Cardiac muscle cell (in vitro differentiated cells and primary cell): ENCODE data around the gene COL4A2. TPM values are rescaled to one million over a fixed set of nuclear protein-coding genes. Genes with fewer than 3 reads are reported as not detected.

ENCODE experiments used
- DNase-seq, 2 donors: peaks; one replicate each; pipeline versions ENCODE4 v3.0.0 to v3.0.0-alpha.2; 2010 to 2017; ENCODE audit warnings: low read depth in 1 of 2, low spot score in 1 of 2
- H3K27ac ChIP-seq: fragments of 200-600 bp; sonication (generic); 2 replicates; pipeline ENCODE4 v1.5.1; 2016
- H3K27me3 ChIP-seq: fragments of 200-600 bp; sonication (generic); 2 replicates; pipeline ENCODE4 v1.6.0; 2016; ENCODE audit warnings: control low read depth
- H3K36me3 ChIP-seq: fragments of 200-600 bp; sonication (generic); 2 replicates; pipeline ENCODE4 v1.5.1; 2016; ENCODE audit warnings: control low read depth
- H3K4me1 ChIP-seq: fragments of 200-600 bp; sonication (generic); 2 replicates; pipeline ENCODE4 v1.8.1; 2017; ENCODE audit warnings: low read depth, mild to moderate bottlenecking, mixed run types
- H3K4me3 ChIP-seq: fragments of 200-600 bp; sonication (generic); 2 replicates; pipeline ENCODE4 v1.5.1; 2016; ENCODE audit warnings: mild to moderate bottlenecking
- H3K9me3 ChIP-seq: fragments of 200-600 bp; sonication (generic); 2 replicates; pipeline ENCODE4 v1.5.1; 2017; ENCODE audit warnings: low read depth, mild to moderate bottlenecking, control low read depth
- CTCF ChIP-seq: IDR thresholded peaks from 2 replicates; pipeline ENCODE4 v1.5.1; 2012; ENCODE audit warnings: low read depth, mild to moderate bottlenecking, low read length
- polyA plus RNA-seq: library from polyadenylated mRNA; unstranded; fragments of >200 nt; fragmentation: Nextera tagmentation; extraction: Ambion mirVana; gene quantifications from 2 replicates; pipeline ENCODE4 v1.2.1, GENCODE V29; 2016
- total RNA-seq: library from RNA; depleted of rRNA; stranded (reverse); fragments of >200 nt; gene quantifications from 2 replicates; pipeline ENCODE4 v1.2.3, GENCODE V29; 2016

Gene COL4A2
- total RNA-seq (285 and 516 TPM in 2 replicates), polyA plus RNA-seq (184 and 277 TPM in 2 replicates)

GRCh38 chr13:110306960-110307766 lies at the start of gene COL4A2, which contains the start of gene COL4A1:
Gene COL4A2, plus strand, starts transcription at chr13:110307284. Its CDS starts 620 bp downstream, at chr13:110307904.
Gene COL4A1, minus strand, starts transcription at chr13:110307157. Its CDS starts 130 bp downstream, at chr13:110307027.
- no peaks in the 10 kb centered on the region for H3K9me3 ChIP-seq
- no peaks in the 10 kb centered on the region for H3K36me3 ChIP-seq
- peak; percentile 81 to 83 for DNase-seq
- H3K27me3 ChIP-seq = peaks cover 3% of the 10 kb centered on the region
- peak within 1 kb of the TSS; percentile 46 for H3K27ac ChIP-seq
- no peak for TF ChIP-seq CTCF
- peak within 1 kb of the TSS; percentile 71 for H3K4me3 ChIP-seq
- peaks cover 23% of the 10 kb centered on the region for H3K4me1 ChIP-seq

DNA sequence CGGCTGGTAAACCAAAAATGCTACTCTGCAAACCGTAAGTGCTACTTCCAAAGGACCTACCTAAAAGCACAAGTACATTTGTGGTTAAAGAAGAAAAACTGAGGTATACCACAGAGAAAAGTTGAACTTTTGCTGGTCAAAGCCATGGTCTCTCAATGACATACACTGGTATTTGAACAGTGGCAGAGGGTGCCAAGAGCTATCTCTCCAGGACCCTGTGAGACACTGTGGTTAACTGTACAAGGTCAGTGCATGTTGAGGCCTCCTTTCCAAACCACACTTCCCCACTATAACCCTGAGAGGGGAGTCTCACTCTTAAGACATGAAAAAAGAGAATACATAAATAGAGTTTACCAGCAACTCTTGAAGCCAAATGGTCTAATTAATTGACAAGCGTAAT lies 49.7 kb upstream of the COL4A2 start:
- no peaks in the 10 kb centered on the region for H3K27me3 ChIP-seq
- H3K4me1 ChIP-seq = no peaks in the 10 kb centered on the region
- no peak for DNase-seq
- no peak for TF ChIP-seq CTCF
- no peak overlapping the region for H3K27ac ChIP-seq
- H3K4me3 ChIP-seq = no peak overlapping the region
- no peaks in the 10 kb centered on the region for H3K9me3 ChIP-seq
- no peaks in the 10 kb centered on the region for H3K36me3 ChIP-seq

DNA sequence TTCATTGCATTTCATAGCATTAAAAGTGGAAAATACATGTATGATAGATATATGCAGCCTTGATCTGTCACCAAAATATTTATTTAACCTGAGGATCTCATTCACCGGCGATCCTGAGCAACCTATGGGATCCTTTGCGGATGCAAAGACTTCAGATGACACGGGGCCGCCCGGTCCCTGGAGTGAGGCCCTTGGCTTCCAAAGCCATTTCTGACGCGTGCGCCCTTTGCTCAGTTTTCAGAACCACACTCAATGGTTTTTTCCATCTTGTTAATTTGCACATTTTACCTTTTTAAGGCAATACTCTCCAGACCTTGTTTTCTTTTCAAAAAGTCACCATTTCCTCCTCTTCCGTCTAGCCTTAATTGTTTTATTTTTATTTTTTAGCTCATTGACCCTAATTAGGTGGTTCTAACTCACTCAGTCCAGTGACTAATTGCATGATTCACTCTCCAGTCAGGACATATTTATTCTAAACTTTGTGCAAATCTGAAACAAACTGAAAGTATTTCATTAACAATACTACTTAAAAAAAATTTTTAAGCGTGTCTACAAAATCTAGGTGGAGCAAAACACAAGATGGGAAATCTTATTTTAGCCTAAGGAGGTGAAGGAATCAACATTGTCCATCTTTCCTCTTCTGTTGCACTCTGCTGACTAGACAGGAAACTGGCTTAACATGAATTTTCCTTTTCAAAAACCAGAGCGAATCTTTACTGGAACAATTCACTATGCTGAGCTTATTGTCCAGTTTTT lies 48.0 kb upstream of the COL4A2 start:
- TF ChIP-seq CTCF = no peak
- no peak overlapping the region for H3K27ac ChIP-seq
- no peaks in the 10 kb centered on the region for H3K27me3 ChIP-seq
- no peak overlapping the region for H3K4me3 ChIP-seq
- no peak for DNase-seq
- no peaks in the 10 kb centered on the region for H3K36me3 ChIP-seq
- no peaks in the 10 kb centered on the region for H3K4me1 ChIP-seq
- no peaks in the 10 kb centered on the region for H3K9me3 ChIP-seq

GRCh38 chr13:110259651-110260050 lies 47.4 kb upstream of the COL4A2 start:
- no peak overlapping the region for H3K4me3 ChIP-seq
- H3K27me3 ChIP-seq = no peaks in the 10 kb centered on the region
- no peak for TF ChIP-seq CTCF
- no peak overlapping the region for H3K27ac ChIP-seq
- DNase-seq = peak in 1 of 2 donors; percentile 56
- H3K9me3 ChIP-seq = no peaks in the 10 kb centered on the region
- no peaks in the 10 kb centered on the region for H3K36me3 ChIP-seq
- H3K4me1 ChIP-seq = no peaks in the 10 kb centered on the region

GRCh38 chr13:110261166-110262081 lies 45.7 kb upstream of the COL4A2 start:
- Histone ChIP-seq H3K27ac (no peak overlapping the region), H3K4me1 (no peaks in the 10 kb centered on the region), H3K27me3 (no peaks in the 10 kb centered on the region), H3K4me3 (no peak overlapping the region), H3K9me3 (no peaks in the 10 kb centered on the region), H3K36me3 (no peaks in the 10 kb centered on the region)
- TF ChIP-seq CTCF = no peak
- DNase-seq = no peak
